K562 (cell line): ENCODE measurements around the gene MAP3K13. TPM values are rescaled to one million over a fixed set of nuclear protein-coding genes. Genes with fewer than 3 reads are reported as not detected.

ENCODE experiments used
- ATAC-seq: fragments of 200-7000 bp; cut with Tn5 transposase; 3 replicates; pipeline ENCODE4 v1.9.1; 2020; ENCODE audit warnings: moderate library complexity
- BruUV-seq: library from RNA; stranded (reverse); fragments of 400-500 nt; replicated peaks from 2 replicates; lab custom pipeline; 2021; lab: Mats Ljungman, UMichigan
- CTCF ChIA-PET: fragments of 300-600 bp; formaldehyde crosslinking; extraction: SDS; loops from one replicate; lab custom pipeline; 2021; ENCODE audit warnings: low intra/inter-chr PET ratio; lab: Yijun Ruan, JAX
- POLR2A ChIA-PET: fragments of 300-600, 350-650 bp; sonication (Branson Sonifier 250); formaldehyde crosslinking; extraction: SDS; loops from one replicate; lab custom pipeline; 2021; ENCODE audit warnings: antibody characterized with exemption, inconsistent platforms; lab: Yijun Ruan, JAX
- DNase-seq, 4 experiments: peaks; one replicate each; pipeline versions ENCODE4 v3.0.0 to v3.0.0-alpha.2; 2011 to 2018; ENCODE audit warnings: low spot score in 3 of 4, mixed read lengths in 3 of 4; ENCODE audit errors: extremely low read depth in 1 of 4
- FAIRE-seq: peaks from 2 replicates; lab custom pipeline; 2011; peaks lifted over from hg19 to GRCh38; lab: Jason Lieb, UNC
- H2AFZ ChIP-seq: 2 replicates; pipeline ENCODE4 v1.6.0; 2011; ENCODE audit warnings: low read depth, low read length, control low read depth, inconsistent platforms
- H3K27ac ChIP-seq: fragments of 200-600 bp; 3 replicates; pipeline ENCODE4 v1.8.0; 2011; ENCODE audit warnings: low read depth, mild to moderate bottlenecking, control low read depth, inconsistent platforms, low read length, moderate library complexity, mixed read lengths; ENCODE audit errors: extremely low read depth
- H3K27me3 ChIP-seq, 2 experiments: fragments of 300-600 bp in 1 of 2; 2 replicates in 1 of 2; 3 replicates in 1 of 2; pipeline versions ENCODE4 v1.6.0 to v1.8.0; 2011; ENCODE audit warnings: inconsistent platforms in 2 of 2, low read length in 2 of 2, mild to moderate bottlenecking in 1 of 2, mixed read lengths in 1 of 2, moderate library complexity in 1 of 2; ENCODE audit not compliant: control insufficient read depth in 2 of 2, insufficient read depth in 2 of 2
- H3K36me3 ChIP-seq: fragments of 300-600 bp; 3 replicates; pipeline ENCODE4 v1.8.0; 2011; ENCODE audit warnings: mild to moderate bottlenecking, low read length, inconsistent platforms; ENCODE audit not compliant: control insufficient read depth, insufficient read depth
- H3K4me1 ChIP-seq, 2 experiments: fragments of 200-600 bp in 1 of 2; replicated peaks in 1 of 2; 2 replicates in 1 of 2; 3 replicates in 1 of 2; pipeline versions ENCODE4 v1.5.1 to v1.8.0; 2011; ENCODE audit warnings: inconsistent platforms in 2 of 2, low read length in 2 of 2, mild to moderate bottlenecking in 1 of 2, mixed read lengths in 1 of 2, moderate library complexity in 1 of 2; ENCODE audit not compliant: control insufficient read depth in 2 of 2, insufficient read depth in 2 of 2
- H3K4me2 ChIP-seq: 2 replicates; pipeline ENCODE4 v1.6.1; 2011; ENCODE audit warnings: low read length, control low read depth, inconsistent platforms, mixed read lengths; ENCODE audit not compliant: insufficient read depth
- H3K4me3 ChIP-seq: fragments of 200-600 bp; sonication (generic), shearing (Covaris generic); 2 replicates; pipeline ENCODE4 v1.5.1; 2016; ENCODE audit warnings: control low read depth, inconsistent platforms
- H3K79me2 ChIP-seq: fragments of 200-600 bp; 3 replicates; pipeline ENCODE4 v1.8.0; 2011; ENCODE audit warnings: low read length, inconsistent platforms; ENCODE audit not compliant: control insufficient read depth, insufficient read depth
- H3K9ac ChIP-seq, 2 experiments: 2 replicates each; pipeline versions ENCODE4 v1.6.0 to v1.6.1; 2011; ENCODE audit warnings: low read depth in 2 of 2, low read length in 2 of 2, control low read depth in 1 of 2, inconsistent platforms in 1 of 2, mild to moderate bottlenecking in 1 of 2, mixed read lengths in 1 of 2; ENCODE audit not compliant: insufficient read depth in 1 of 2
- H3K9me1 ChIP-seq: one replicate; pipeline ENCODE4 v1.6.0; 2011; ENCODE audit warnings: inconsistent platforms, mild to moderate bottlenecking, low read length, moderate library complexity; ENCODE audit not compliant: control insufficient read depth, insufficient read depth
- H3K9me3 ChIP-seq: replicated peaks from 2 replicates; pipeline ENCODE4 v1.5.1; 2011; ENCODE audit warnings: low read depth, low read length, inconsistent platforms; ENCODE audit not compliant: control insufficient read depth, insufficient read depth
- H4K20me1 ChIP-seq: replicated peaks from 2 replicates; pipeline ENCODE4 v1.6.1; 2011; ENCODE audit warnings: low read length, inconsistent platforms, mixed read lengths; ENCODE audit not compliant: control insufficient read depth, insufficient read depth
- CEBPB ChIP-seq: fragments of 450-650 bp; IDR thresholded peaks from 2 replicates; pipeline ENCODE4 v1.6.1; 2016; ENCODE audit warnings: missing genetic modification characterization, missing compliant biosample characterization
- CEBPG ChIP-seq, 3 experiments: fragments of 200-800 bp in 1 of 3; sonication (Bioruptor generic) in 1 of 3; sonication (generic) in 1 of 3; formaldehyde crosslinking in 1 of 3; IDR thresholded peaks in 2 of 3; conservative IDR thresholded peaks in 1 of 3; 2 replicates each; pipeline versions ENCODE4 v1.6.1 to v1.8.0; 2016 to 2022; ENCODE audit warnings: missing compliant biosample characterization in 2 of 3, missing genetic modification characterization in 2 of 3, mild to moderate bottlenecking in 1 of 3, missing genetic modification reagents in 1 of 3
- NEUROD1 ChIP-seq: fragments of 150-350 bp; IDR thresholded peaks from 2 replicates; pipeline ENCODE4 v1.6.1; 2014; ENCODE audit warnings: borderline replicate concordance, low read length, low read depth; ENCODE audit not compliant: partially characterized antibody
- SMAD1 ChIP-seq: fragments of 150-350 bp; IDR thresholded peaks from 2 replicates; pipeline ENCODE4 v1.6.1; 2014; ENCODE audit warnings: low read length, low read depth; ENCODE audit not compliant: partially characterized antibody
- SOX6 ChIP-seq: fragments of 450-650 bp; IDR thresholded peaks from 2 replicates; pipeline ENCODE4 v1.6.1; 2014; ENCODE audit warnings: mild to moderate bottlenecking
- SPI1 ChIP-seq: IDR thresholded peaks from 2 replicates; pipeline ENCODE4 v1.6.1; 2011; ENCODE audit warnings: low read depth, low read length, control low read depth, borderline replicate concordance
- ZNF134 ChIP-seq: fragments of 250-450 bp; sonication (Bioruptor Pico); conservative IDR thresholded peaks from 2 replicates; pipeline ENCODE4 v1.4.0; 2020
- ZNF174 ChIP-seq: fragments of 250-450 bp; sonication (Bioruptor Pico); IDR thresholded peaks from 2 replicates; pipeline ENCODE4 v1.4.0; 2020; ENCODE audit warnings: mild to moderate bottlenecking
- WGBS: fragments of 100-300 bp; shearing (Covaris generic); methylation state at CpG from one replicate; pipeline ENCODE4 v1.1.6; 2016; ENCODE audit warnings: low coverage, mixed read lengths; ENCODE audit not compliant: insufficient coverage; ENCODE audit errors: missing lambda C conversion rate; 5-methylcytosine and 5-hydroxymethylcytosine counted together
- in situ Hi-C: fragments of 300-500 bp; cut with MboI; formaldehyde crosslinking; loops from 4 replicates; pipeline ENCODE4 v1.15.0; 2018; ENCODE audit warnings: inconsistent platforms, mixed read lengths
- intact Hi-C: fragments of 100-400 bp; cut with micrococcal nuclease; formaldehyde crosslinking; loops from 2 replicates; pipeline ENCODE4 v1.14.2; 2022
- polyA plus RNA-seq, 8 experiments: library from polyadenylated mRNA; depleted of rRNA in 4 of 8; stranded (reverse) in 5 of 8; unstranded in 3 of 8; fragments of >200 nt; fragmentation: Nextera tagmentation in 2 of 8; fragmentation: Illumina TruSeq in 1 of 8; extraction: Ambion mirVana in 2 of 8; extraction: Trizol in 1 of 8; gene quantifications; 2 replicates each; pipeline versions ENCODE4 v1.2.1 to v1.2.3, GENCODE V29; 2011 to 2014; ENCODE audit warnings: inconsistent platforms in 1 of 8, missing spikeins in 1 of 8
- total RNA-seq, 7 experiments: library from RNA; depleted of rRNA in 6 of 7; stranded (reverse); fragments of >200 nt in 6 of 7; fragmentation: Illumina TruSeq in 2 of 7; extraction: Trizol in 2 of 7; gene quantifications; 2 replicates each; pipeline versions ENCODE4 v1.2.1 to v1.2.3, GENCODE V29; 2011 to 2021; ENCODE audit warnings: low replicate concordance in 1 of 7
- TF ChIP-seq, protein P1 (sequence below): sonication (generic); IDR thresholded peaks from 2 replicates; pipeline ENCODE4 v1.6.1; 2016

Gene MAP3K13
- total and polyA plus RNA-seq, 9 of the 15 experiments (the other 6 are each of a cell fraction or from before 2014, with no cell fraction given), result 0.04 to 0.32 (median 0.15) TPM; not detected in 2

DNA sequence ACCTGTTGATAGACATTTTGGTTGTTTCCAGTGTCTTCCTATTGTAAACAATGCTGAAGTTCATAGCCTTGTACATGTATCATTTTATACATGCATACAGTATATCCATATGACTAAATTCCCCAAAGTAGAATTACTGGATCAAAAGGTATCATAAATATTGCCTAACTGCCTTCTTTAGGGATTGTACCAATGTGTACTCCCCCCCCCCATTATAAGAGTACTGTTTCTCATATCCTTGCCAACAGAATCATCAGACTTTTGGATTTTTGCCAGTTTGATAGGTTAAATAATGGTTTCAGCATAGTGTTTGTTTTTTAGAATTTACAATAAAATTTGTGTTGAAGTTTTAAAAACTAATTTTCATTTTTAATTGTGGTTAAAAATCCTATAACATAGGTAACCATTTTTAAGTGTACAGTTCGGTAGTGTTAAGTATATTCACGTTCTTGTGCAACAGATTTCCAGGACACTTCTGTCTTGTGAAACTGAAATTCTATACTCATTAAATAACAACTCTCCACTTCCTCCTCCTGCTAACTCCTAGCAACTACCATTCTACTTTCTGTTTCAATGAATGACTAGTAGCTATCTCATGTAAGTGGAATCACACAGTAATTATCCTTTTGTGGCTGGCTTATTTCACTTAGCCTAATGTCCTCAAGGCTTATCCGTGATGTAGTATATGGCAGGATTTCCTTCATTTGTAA is 30.8 kb upstream of the MAP3K13 start:
- intact Hi-C loops, result no loop called here
- in situ Hi-C loops, result no loop called here
- no peak for TF ChIP-seq CEBPG (CRISPR knock-in tag; IDR thresholded peaks at IDR 0.05)
- peak; percentile 23 to 31; a peak in 1 of 4 replicates for TF ChIP-seq CEBPG (tag; conservative IDR thresholded peaks at IDR 0.05 in 1 of 2, IDR thresholded peaks at IDR 0.05 in 1 of 2)
- no peak for TF ChIP-seq ZNF134 (CRISPR knock-in tag)
- no peak for TF ChIP-seq ZNF174 (CRISPR knock-in tag)
- TF ChIP-seq SPI1, result peak; percentile 14; the same call in 1 of the 2 replicates
- TF ChIP-seq, protein P1, sequence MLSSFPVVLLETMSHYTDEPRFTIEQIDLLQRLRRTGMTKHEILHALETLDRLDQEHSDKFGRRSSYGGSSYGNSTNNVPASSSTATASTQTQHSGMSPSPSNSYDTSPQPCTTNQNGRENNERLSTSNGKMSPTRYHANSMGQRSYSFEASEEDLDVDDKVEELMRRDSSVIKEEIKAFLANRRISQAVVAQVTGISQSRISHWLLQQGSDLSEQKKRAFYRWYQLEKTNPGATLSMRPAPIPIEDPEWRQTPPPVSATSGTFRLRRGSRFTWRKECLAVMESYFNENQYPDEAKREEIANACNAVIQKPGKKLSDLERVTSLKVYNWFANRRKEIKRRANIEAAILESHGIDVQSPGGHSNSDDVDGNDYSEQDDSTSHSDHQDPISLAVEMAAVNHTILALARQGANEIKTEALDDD, result peak; percentile 53
- TF ChIP-seq SOX6, result no peak
- TF ChIP-seq SMAD1, result no peak
- peak; percentile 74 for TF ChIP-seq CEBPB (tag)
- TF ChIP-seq NEUROD1, result no peak
- no peak overlapping the region for H3K9ac ChIP-seq
- no peaks in the 10 kb centered on the region for H4K20me1 ChIP-seq
- H3K4me3 ChIP-seq, result no peak overlapping the region
- no peak for DNase-seq
- H2AFZ ChIP-seq, result peak overlapping the region; percentile 22; the same call in 1 of the 2 replicates
- no peaks in the 10 kb centered on the region for H3K36me3 ChIP-seq
- H3K9me1 ChIP-seq, result no peaks in the 10 kb centered on the region
- peaks cover 0 to 6% of the 10 kb centered on the region in 2 experiments; a peak in 1 of 5 replicates for H3K4me1 ChIP-seq
- H3K27ac ChIP-seq, result no peak overlapping the region
- no peaks in the 10 kb centered on the region for H3K79me2 ChIP-seq
- 30% methylated on average over 3 of the region's 3 CpGs for WGBS
- no peaks in the 10 kb centered on the region for H3K27me3 ChIP-seq
- no peak overlapping the region for H3K4me2 ChIP-seq
- FAIRE-seq, result no peak
- H3K9me3 ChIP-seq, result no peaks in the 10 kb centered on the region
- ATAC-seq, result no peak
- POLR2A ChIA-PET, result no interaction called here
- CTCF ChIA-PET, result no interaction called here
- BruUV-seq, result no TSS peak
